ENCODE data around the gene CACYBP.
"Not testable (repeated sequence)": the region's sequence is repeated elsewhere in the genome, so short reads cannot be mapped to it uniquely, and the experiment has no call there.

DNA sequence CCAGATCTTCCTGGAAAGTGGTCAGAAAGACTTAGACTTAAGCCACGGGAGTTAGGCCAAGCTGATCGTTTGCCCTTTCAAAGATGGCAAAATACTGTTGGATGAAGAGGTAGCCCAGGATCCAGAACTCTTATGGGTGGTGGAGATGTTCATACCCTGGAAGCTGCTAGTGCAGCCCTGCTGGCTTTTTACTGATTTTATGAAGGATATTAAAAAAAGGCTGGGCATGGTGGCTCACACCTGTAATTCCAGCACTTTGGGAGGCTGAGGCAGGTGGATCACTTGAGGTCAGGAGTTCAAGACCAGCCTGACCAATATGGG is 24.1 kb downstream of the CACYBP start:
- TF ChIP-seq POLR2A, POLR2AphosphoS5 (IDR thresholded peaks at IDR 0.05): not testable (repeated sequence)
- TF ChIP-seq, protein P1, sequence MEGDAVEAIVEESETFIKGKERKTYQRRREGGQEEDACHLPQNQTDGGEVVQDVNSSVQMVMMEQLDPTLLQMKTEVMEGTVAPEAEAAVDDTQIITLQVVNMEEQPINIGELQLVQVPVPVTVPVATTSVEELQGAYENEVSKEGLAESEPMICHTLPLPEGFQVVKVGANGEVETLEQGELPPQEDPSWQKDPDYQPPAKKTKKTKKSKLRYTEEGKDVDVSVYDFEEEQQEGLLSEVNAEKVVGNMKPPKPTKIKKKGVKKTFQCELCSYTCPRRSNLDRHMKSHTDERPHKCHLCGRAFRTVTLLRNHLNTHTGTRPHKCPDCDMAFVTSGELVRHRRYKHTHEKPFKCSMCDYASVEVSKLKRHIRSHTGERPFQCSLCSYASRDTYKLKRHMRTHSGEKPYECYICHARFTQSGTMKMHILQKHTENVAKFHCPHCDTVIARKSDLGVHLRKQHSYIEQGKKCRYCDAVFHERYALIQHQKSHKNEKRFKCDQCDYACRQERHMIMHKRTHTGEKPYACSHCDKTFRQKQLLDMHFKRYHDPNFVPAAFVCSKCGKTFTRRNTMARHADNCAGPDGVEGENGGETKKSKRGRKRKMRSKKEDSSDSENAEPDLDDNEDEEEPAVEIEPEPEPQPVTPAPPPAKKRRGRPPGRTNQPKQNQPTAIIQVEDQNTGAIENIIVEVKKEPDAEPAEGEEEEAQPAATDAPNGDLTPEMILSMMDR (IDR thresholded peaks at IDR 0.05), result not testable (repeated sequence)

Measured in gastroesophageal sphincter (tissue), 3 donors.